HG03097 (cell line): ENCODE measurements around the gene MED16.

Experiments used
- ATAC-seq: cut with Tn5 transposase; IDR thresholded peaks from one replicate; pipeline ENCODE4 v1.9.1; 2021; ENCODE audit not compliant: unreplicated experiment, low FRiP score

MED16 gene

DNA sequence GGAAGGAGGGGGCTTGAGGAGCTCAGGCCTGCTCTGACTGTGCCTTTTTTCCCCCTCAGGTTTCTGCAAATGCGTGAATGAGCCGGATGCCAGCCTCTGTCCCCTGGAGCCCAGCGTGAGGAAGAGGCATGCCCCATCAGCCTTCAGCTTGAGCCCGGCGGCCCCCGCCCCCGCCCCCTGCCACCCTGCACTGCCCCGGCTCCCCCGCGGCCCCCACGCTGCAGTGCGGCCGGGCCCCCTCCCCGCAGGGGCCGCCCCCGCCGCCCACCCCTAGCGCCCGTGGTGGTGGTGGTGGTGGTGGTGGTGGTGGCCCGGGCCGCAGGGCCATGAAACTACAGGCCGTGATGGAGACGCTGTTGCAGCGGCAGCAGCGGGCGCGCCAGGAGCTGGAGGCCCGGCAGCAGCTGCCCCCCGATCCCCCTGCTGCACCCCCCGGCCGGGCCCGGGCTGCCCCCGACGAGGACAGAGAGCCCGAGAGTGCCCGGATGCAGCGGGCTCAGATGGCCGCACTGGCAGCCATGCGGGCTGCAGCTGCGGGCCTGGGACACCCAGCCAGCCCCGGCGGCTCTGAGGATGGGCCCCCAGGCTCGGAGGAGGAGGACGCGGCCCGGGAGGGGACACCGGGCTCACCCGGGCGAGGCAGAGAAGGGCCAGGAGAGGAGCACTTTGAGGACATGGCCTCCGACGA, 36.4 kb upstream of the MED16 start:
- no peak for ATAC-seq

DNA sequence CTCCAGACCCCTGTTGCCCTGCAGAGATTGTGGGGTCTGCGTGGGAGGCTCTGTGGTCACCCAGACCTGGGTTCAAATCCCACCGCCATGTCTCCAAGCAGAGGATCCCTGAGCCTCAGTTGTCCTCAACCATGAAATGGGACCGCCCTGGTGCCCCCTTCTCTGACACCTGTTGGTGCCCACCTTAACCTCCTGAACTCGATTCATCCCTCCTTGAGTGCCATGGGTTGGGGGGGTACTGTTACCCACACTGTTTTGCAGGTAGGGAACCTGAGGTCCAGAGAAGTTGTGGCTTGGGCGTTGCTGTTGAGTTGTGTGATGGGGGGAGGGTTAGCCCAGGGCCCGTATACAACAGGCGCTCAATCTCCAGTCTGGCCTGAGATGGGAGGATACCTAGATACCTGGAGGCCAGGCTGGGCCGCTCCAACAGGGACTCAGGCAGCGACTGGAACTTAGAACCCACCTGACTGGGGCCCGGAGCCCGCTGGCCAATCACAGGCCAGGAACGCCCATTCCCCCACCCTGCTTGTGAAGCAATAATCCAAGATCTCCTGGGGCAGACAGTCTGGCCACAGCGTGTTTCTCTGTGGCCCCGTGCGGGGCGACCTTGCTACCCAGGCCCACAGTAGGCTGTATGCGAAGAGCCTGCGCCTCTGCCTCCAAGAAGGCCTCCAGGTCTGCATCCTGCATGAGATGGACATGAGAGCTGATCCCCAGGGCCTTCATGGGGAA, 35.6 kb upstream of the MED16 start:
- no peak for ATAC-seq

DNA sequence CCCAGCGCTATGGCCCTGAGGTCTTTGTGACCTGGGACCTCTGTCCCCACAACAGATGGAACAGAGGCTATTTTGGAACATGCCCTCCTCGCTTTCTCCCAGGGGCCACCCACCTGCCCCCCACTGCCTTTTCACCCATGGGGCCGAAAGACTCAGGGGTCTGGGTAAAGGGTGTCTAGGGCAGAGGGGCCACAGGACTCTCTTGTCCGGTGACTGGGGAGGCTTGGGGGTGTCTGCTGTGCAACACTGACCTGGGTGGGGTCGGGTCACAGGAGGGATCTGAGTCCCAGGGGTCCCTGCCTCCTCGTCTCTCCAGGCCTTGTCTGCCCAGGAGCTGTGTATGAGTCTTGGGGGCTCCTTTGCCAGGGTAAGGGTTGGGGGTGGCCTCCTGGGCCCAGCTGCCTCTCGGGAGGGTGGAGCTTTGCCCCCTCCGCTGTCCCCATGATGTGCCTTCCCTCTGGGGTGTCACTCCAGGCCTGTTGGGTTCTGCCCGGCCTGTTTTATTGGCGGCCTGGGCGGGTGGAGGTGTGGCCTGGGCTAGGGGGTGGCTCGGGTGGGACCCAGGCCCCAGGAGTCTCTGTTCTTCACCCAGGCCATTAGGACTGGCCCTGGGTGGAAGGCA, 34.9 kb upstream of the MED16 start:
- ATAC-seq, result no peak

DNA sequence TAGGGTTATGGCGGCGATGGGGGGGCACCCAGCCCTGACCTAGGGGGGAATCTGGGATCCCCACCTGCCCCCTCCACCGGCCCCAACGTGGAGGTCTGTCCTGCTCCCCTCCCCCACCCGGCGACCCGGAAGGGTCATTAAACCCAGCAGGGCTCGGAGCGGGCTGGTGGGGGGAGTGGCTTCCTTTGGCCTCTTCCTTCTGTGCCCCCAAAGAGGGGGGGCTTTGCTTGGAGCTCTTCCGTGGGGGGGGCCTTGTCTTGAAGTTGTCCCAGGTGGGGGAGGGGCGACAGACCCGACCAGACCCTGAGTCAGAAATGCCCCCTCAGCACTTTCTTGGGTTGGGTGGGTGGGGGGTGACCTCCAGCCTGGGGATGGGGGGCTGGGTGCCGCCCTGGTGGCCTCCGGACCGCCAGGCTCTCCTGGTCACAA, 34.4 kb upstream of the MED16 start:
- no peak for ATAC-seq

DNA sequence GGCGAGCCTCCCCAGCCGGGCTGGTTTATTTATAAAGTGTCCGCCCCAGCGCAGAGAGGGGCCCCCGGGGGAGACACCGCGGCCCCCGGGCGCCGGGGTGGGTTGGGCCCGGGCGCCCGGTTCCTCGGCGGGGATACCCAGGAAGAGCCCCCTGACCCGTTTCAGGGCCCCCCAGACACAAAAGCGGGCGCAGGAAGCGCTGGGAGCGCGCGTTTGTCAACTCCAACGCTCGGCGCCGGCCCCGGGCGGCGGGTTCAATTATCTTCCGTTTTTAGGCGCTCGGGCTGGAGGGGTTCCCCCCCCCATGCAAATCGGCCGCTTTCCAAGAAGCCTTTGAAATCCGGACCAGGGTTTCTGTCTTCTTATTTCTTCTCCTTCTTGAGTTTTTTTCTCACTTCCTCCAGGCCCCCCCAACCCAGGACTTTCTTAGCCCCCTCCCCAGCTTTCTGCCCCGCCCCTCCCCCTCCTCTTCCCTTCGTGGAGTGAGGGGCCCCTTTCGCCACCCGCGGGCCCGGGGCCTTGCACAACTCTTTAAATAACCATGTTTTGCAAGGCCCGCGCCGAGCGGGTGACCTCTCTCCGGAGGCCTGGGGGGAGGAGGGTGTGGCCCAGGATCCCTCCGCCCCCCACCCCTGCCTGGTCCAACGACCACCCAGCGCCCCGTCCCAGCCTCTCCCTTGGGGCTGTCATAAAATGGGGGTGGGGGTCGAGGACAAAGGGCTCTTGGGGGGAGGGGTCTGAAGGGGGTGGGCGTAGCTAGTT, 33.8 kb upstream of the MED16 start:
- no peak for ATAC-seq

DNA sequence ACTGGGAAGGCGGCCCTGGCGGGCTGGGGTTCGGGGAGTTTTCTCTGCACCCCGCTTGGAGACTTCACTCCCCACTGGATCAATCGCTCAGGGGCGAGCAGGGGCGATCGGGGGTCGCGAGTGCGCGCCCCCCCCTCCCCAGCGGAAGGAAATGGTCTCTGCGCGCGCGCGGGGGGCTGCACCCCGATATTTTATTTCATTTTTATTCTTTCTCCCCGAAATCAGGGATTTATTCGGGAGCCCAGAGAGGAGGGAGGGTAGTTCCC, 33.3 kb upstream of the MED16 start:
- no peak for ATAC-seq

DNA sequence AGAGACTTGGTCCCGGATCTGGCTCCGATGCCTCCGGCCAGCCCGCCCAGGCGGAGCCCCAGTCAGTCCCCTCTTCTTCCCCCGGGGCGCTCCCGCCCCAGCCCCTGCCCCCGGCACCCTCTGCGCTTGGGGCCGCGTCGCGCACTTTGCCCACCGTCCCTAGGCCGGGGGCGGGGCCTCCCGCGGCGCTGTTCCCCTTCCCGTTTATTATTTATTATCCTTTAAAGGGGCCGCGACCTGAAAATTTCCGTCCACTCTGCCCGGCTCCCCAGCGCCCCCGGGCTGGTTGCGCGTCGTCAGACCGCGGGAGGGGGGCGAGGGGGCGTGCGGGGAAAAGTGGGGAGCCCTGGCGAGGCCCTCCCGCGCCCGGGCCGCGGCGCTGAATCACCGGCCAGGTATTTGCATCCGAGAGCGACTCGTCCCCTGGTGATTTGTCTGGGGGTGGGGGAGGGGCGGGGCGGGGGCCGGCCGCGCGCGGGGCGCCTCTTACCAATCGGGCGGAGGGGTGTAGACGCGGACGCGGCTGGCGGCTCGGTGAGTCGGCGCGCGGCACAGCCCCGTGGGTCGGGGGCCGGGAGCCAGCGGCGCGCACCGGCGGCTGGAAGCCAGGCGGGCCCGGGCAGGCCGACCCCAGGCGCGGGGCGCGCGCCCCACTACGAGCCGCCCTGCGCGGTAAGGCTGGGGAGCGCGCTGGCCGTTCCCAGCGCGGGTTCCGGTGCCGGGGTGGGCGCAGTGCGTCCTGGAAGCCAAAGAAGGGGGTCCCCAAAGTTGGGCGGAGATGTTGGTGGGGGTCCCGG, 32.7 kb upstream of the MED16 start, which contains the start of gene ARID3A:
TSS of gene ARID3A (plus strand) at position 510 of the 797 bp plus-strand sequence. CDS start 3,494 bp downstream, outside the sequence.
- ATAC-seq, result peak; percentile 53

DNA sequence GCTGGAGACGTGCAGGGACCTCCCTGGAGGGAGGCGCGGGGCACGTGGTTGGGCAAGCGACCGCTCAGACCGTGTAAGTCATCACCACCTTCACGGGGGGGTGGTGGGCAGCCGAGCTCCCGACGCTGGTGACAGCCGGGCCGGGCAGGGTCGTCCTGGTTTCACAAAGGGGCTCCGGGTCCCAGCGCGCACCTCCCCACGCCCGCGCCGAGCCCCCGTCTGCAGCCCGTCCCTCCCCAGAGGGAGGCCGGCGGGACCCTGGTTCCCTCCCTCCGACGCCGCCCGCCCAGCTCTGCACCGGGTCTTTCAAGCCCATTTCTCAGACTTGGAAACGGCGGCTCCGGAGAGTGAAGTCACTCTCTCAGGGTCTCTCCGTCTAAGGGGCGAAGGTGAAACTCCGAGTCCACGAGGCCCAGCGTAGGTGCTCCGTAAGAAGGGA, 32.1 kb upstream of the MED16 start:
- ATAC-seq, result peak; percentile 37

DNA sequence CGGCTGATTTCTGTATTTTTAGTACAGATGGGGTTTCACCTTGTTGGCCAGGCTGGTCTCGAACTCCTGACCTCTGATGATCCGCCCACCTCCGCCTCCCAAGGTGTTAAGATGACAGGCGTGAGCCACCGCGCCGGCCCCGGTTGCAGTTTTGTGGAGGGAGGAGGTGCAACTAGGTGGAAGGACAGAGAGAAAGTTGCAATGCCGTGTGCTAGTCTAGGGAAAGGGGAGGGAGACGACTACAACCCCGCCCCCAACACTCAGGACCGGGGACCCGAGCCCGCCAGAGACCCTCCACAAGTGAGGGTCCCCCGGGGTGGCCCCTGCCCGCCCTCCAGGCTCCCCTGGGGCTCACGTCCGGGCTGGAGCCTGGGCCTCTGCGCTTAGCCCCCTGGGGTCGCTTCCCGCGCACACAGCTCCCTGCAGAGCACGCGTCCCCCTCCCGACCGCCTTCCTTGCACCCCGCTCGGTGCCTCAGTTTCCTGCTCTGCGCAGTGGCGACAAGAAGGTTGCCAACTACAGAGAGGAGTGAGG, 31.6 kb upstream of the MED16 start:
- ATAC-seq, result no peak

DNA sequence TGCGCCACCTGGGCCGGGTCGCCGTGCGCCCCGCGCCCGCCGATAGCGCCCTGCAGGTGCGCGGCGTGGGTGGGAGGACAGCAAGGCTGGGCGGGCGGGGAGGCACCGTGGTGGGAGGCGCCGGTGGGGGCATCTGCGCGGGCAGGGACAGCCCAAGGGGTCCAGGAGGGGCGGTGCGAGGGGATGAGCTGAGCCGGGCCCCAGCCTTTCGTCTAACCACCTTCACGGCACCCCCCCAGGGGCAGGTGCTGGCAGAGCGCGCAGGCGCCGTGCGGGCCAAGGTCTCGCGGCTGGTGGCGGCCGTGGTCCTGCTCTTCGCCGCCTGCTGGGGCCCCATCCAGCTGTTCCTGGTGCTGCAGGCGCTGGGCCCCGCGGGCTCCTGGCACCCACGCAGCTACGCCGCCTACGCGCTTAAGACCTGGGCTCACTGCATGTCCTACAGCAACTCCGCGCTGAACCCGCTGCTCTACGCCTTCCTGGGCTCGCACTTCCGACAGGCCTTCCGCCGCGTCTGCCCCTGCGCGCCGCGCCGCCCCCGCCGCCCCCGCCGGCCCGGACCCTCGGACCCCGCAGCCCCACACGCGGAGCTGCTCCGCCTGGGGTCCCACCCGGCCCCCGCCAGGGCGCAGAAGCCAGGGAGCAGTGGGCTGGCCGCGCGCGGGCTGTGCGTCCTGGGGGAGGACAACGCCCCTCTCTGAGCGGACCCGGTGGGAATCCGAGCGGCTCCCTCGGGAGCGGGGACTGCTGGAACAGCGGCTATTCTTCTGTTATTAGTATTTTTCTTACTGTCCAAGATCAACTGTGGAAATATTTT, 27.3 kb upstream of the MED16 start:
- no peak for ATAC-seq

DNA sequence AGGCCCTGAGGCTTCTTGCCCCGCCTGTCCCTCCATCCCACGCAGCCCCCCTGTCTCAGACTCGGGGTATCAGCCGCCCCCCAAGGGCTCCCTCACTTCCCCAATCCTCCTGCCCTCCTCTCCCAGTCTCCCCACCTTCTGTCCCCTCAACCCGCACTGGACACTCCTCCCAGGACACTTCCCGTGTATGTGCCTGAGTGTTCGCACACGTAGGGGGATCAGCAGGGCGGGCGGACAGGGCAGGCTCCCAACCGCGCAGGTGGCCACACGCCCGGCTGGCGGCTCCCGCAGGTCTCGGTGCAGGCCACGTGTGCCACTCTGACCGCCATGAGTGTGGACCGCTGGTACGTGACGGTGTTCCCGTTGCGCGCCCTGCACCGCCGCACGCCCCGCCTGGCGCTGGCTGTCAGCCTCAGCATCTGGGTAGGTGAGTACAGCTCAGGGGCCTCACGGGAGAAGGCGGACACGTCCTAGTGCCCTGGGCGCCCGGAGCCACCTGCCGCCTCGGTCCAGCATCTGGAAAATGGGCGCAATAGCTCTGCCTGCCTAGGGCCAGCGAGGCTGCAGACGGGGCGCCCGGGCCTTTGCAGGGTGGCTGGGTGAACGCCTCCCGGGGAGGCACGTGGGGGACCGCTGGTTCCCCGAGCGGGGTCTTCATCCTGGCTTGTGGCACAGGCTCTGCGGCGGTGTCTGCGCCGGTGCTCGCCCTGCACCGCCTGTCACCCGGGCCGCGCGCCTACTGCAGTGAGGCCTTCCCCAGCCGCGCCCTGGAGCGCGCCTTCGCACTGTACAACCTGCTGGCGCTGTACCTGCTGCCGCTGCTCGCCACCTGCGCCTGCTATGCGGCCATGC, 26.4 kb upstream of the MED16 start:
- no peak for ATAC-seq

DNA sequence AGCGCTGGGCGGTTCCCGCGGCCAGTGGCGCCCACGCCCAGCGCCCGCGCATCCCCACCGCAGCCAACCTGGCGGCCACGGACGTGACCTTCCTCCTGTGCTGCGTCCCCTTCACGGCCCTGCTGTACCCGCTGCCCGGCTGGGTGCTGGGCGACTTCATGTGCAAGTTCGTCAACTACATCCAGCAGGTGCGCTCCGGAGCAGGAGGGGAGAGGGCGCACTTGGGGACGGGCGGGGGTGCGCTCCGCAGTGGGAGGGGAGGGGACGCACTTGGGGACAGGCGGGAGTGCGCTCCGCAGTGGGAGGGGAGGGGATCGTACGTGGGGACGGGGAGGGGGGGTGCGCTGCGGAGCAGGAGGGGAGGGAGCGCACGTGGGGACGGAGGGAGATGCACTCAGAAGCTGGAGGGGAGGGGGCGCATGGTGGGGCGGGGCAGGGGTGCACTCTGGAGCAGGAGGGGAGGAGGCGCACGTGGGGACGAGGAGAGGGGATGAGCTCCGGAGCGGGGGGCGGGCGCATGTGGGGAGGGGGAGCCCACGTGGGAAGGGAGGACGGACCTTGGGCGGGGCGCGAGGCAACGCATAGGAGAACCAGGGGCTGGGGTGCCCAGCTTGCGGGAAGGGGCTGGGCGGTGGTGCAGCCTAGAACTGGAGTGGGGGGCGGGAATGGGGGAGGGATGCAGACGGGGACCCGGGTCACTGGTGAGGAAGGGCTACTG, 25.7 kb upstream of the MED16 start:
- no peak for ATAC-seq

DNA sequence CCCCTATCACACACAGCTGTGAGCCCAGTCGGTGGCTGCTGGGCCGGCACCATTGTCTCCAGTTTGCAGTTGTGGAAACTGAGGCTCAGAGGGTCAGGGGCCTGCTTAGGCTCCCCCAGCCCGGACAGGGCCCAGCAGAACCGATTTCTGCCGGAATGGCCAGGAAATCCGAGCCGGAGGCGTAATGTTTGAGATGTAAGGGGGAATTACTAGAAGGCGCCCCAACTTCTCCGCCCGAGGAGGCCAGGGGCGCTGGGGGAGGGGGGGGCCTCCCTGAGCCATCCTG, 25.1 kb upstream of the MED16 start:
- no peak for ATAC-seq

DNA sequence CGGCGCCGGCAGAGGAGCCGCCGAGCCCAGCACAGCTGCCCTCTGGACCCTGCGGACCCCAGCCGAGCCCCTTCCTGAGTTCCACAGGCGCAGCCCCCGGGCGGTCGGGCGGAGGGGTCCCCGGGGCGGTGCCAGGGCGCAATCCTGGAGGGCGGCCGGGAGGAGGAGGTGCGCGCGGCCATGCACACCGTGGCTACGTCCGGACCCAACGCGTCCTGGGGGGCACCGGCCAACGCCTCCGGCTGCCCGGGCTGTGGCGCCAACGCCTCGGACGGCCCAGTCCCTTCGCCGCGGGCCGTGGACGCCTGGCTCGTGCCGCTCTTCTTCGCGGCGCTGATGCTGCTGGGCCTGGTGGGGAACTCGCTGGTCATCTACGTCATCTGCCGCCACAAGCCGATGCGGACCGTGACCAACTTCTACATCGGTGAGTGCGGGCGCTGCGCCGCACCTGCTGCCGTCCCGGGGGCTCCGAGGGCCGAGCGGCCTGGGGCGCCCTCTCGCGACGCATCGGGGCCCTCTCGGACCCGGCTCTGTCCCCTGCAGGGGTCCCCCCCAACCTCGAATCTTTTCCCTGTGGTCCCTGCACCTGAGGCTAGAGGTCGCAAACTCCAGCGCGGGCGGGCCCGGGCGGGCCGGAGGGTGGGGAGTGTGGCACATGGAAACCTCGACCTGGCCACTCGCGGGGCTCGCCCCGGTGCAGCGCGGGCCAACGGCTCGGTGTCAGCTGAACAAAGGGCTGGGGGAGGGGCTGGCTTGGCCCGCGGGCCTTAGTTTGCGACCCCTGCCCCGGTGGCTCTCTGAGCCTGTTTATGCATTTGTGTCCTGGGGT, 24.6 kb upstream of the MED16 start, which contains the start of gene KISS1R:
TSS of gene KISS1R (plus strand) at position 11 of the 829 bp plus-strand sequence. CDS start at position 181, 170 bp downstream.
- no peak for ATAC-seq

DNA sequence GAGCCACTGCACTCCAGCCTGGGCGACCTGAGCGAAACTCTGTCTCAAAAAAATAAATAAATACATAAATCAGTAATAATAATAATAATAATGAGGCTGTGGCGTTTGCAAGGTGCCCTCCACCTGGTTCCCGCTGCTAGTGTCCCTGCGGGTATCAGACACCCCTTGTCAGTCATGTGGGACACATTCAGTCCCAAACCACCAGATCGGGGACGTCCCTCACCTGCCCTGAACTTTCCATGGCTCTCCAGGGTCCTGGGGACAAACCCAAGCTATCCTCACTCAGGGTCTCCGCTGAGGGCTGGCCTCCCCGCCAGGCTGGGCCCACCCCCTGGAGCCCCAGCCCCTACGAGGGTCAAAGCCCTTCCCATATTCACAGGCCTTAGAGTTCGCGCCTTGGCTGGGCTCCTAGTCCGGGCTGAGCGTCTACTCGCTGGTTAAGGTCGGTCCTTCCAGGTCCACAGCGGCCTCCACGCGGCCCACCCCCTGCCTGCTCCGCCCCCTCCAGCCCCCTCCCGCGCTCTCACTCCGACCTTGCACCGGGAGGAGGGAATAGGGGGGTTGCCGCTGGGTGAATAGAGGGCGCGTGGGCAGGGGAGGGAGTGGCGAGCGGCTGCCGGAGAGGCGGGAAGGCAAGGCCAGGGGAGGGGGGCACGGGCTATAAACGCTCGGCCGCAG, 23.8 kb upstream of the MED16 start:
- ATAC-seq, result no peak

DNA sequence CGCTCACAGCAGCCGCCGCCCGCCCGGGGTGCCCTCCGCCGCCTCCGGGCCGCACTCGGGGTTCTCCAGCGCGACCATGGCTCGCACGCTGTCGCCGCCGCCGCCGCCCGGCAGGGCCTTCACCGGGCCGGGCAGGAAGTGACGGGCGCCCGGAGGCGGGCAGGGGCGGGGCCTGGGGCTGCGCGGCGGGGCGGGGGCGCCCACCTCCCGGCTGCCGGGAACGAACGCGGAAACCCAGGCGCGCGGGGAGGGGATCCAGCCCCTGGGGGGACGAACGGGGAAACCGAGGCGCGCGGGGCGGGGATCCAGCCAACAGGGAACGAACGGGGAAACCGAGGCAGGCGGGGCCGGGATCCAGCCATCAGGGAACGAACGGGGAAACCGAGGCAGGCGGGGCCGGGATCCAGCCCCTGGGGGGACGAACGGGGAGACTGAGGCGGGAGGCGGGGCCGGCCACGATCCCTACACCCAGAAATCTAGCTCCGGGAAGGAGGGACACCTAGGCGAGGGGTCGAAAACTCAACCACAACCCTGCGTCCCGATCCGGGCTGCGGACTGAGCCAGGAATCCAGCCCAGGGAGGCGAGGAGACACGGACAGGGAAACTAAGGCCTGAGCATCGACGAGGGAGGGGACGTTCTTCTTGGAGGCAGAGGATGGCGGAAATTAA, 20.2 kb upstream of the MED16 start, which contains the start of gene R3HDM4:
TSS of gene R3HDM4 (minus strand) at position 140 of the 669 bp plus-strand sequence. CDS start at position 78, 62 bp downstream.
- ATAC-seq, result peak; percentile 48
